GM12878 (cell line): ENCODE results near the gene KCNMB2. TPM values are rescaled to one million over a fixed set of nuclear protein-coding genes. Genes with fewer than 3 reads are reported as not detected.

Experiments used
- ATAC-seq: fragments of 200-7000 bp; cut with Tn5 transposase; 3 replicates; pipeline ENCODE4 v1.9.1; 2020; ENCODE audit warnings: mild to moderate bottlenecking, moderate library complexity
- BruUV-seq: library from RNA; stranded (reverse); fragments of 400-500 nt; replicated peaks from 2 replicates; lab custom pipeline; 2021; lab: Mats Ljungman, UMichigan
- CTCF ChIA-PET: fragments of 300-600 bp; sonication (Branson Sonifier 250); formaldehyde crosslinking; extraction: SDS; loops from one replicate; lab custom pipeline; 2021; ENCODE audit warnings: inconsistent platforms; lab: Yijun Ruan, JAX
- POLR2A ChIA-PET: fragments of 350-600 bp; formaldehyde crosslinking; extraction: SDS; loops from one replicate; lab custom pipeline; 2021; ENCODE audit warnings: inconsistent platforms; lab: Charles Lee
- RAD21 ChIA-PET: fragments of 300-600 bp; sonication (Branson Sonifier 250); formaldehyde crosslinking; loops from one replicate; lab custom pipeline; 2023; ENCODE audit warnings: antibody characterized with exemption; ENCODE audit not compliant: unreplicated experiment; lab: Charles Lee
- SMC1A ChIA-PET: fragments of 300-600 bp; sonication (Branson Sonifier 250); formaldehyde crosslinking; loops from one replicate; lab custom pipeline; 2023; ENCODE audit not compliant: unreplicated experiment, uncharacterized antibody; lab: Charles Lee
- DNase-seq: peaks from one replicate; pipeline ENCODE4 v3.0.0-alpha.2; 2011; ENCODE audit warnings: low read depth, low spot score
- FAIRE-seq: peaks from 3 replicates; lab custom pipeline; 2011; peaks lifted over from hg19 to GRCh38; lab: Jason Lieb, UNC
- H2AFZ ChIP-seq: 2 replicates; pipeline ENCODE4 v1.6.0; 2011; ENCODE audit warnings: low read depth, low read length, control low read depth; ENCODE audit not compliant: control insufficient read depth
- H3K27ac ChIP-seq: 2 replicates; pipeline ENCODE4 v1.5.1; 2011; ENCODE audit warnings: control low read depth; ENCODE audit not compliant: control insufficient read depth, insufficient read depth
- H3K27me3 ChIP-seq, 2 experiments: replicated peaks in 1 of 2; 2 replicates each; pipeline versions ENCODE4 v1.6.0 to v1.6.1; 2011; ENCODE audit warnings: low read length in 1 of 2; ENCODE audit not compliant: control insufficient read depth in 2 of 2, insufficient read depth in 2 of 2
- H3K36me3 ChIP-seq, 2 experiments: 2 replicates each; pipeline ENCODE4 v1.5.1; 2011; ENCODE audit warnings: low read length in 1 of 2; ENCODE audit not compliant: control insufficient read depth in 2 of 2, insufficient read depth in 2 of 2
- H3K4me1 ChIP-seq: 2 replicates; pipeline ENCODE4 v1.6.1; 2011; ENCODE audit warnings: mild to moderate bottlenecking, low read length, moderate library complexity, mixed read lengths; ENCODE audit not compliant: control insufficient read depth, insufficient read depth
- H3K4me2 ChIP-seq: 2 replicates; pipeline ENCODE4 v1.6.0; 2011; ENCODE audit warnings: control low read depth; ENCODE audit not compliant: control insufficient read depth, insufficient read depth
- H3K4me3 ChIP-seq: fragments of 200-600 bp; sonication (generic); 2 replicates; pipeline ENCODE4 v1.5.1; 2016
- H3K79me2 ChIP-seq: 2 replicates; pipeline ENCODE4 v1.6.0; 2011; ENCODE audit warnings: low read length; ENCODE audit not compliant: control insufficient read depth, insufficient read depth
- H3K9ac ChIP-seq: 2 replicates; pipeline ENCODE4 v1.8.0; 2011; ENCODE audit warnings: low read length, control low read depth, mixed read lengths; ENCODE audit not compliant: control insufficient read depth, insufficient read depth
- H3K9me3 ChIP-seq: replicated peaks from 3 replicates; pipeline ENCODE4 v1.5.1; 2011; ENCODE audit warnings: mild to moderate bottlenecking, low read length; ENCODE audit not compliant: control insufficient read depth, insufficient read depth
- H4K20me1 ChIP-seq: 2 replicates; pipeline ENCODE4 v1.6.0; 2011; ENCODE audit not compliant: control insufficient read depth, insufficient read depth
- EED ChIP-seq: sonication (generic); IDR thresholded peaks from 2 replicates; pipeline ENCODE4 v1.6.1; 2016; ENCODE audit warnings: antibody characterized with exemption, low read depth
- HDAC6 ChIP-seq: fragments of 200-600 bp; sonication (generic); IDR thresholded peaks from one replicate; pipeline ENCODE4 v1.8.0; 2017; ENCODE audit warnings: antibody characterized with exemption; ENCODE audit not compliant: unreplicated experiment
- MXI1 ChIP-seq: fragments of 150-350 bp; IDR thresholded peaks from 2 replicates; pipeline ENCODE4 v1.6.1; 2011; ENCODE audit warnings: low read depth, mild to moderate bottlenecking, inconsistent platforms, low read length, improper control_type of control experiment
- PAX8 ChIP-seq: fragments of 450-650 bp; IDR thresholded peaks from 2 replicates; pipeline ENCODE4 v1.6.1; 2017; ENCODE audit warnings: mild to moderate bottlenecking, moderate library complexity
- POLR2AphosphoS5 ChIP-seq: IDR thresholded peaks from 2 replicates; pipeline ENCODE4 v1.6.1; 2011; ENCODE audit warnings: mild to moderate bottlenecking, low read length, inconsistent platforms
- WGBS: methylation state at CpG from one replicate; pipeline ENCODE4 v1.1.6; 2016; ENCODE audit warnings: low lambda C conversion rate; ENCODE audit not compliant: insufficient replicate concordance, insufficient coverage; ENCODE audit errors: missing lambda C conversion rate; 5-methylcytosine and 5-hydroxymethylcytosine counted together
- in situ Hi-C: fragments of 300-500 bp; cut with MboI; formaldehyde crosslinking; loops from 9 replicates; pipeline ENCODE4 v1.14.3; 2018; ENCODE audit warnings: mixed read lengths
- intact Hi-C: fragments of 100-400 bp; cut with micrococcal nuclease; formaldehyde crosslinking; loops from one replicate; pipeline ENCODE4 v1.14.2; 2022; ENCODE audit not compliant: unreplicated experiment
- polyA plus RNA-seq, 11 experiments: library from polyadenylated mRNA; depleted of rRNA in 4 of 11; unstranded in 6 of 11; stranded (reverse) in 5 of 11; fragments of >200 nt; fragmentation: Nextera tagmentation in 4 of 11; fragmentation: Illumina TruSeq in 1 of 11; extraction: Ambion mirVana in 4 of 11; extraction: Trizol in 1 of 11; gene quantifications; 1 replicate in 1 of 11; 2 replicates in 10 of 11; pipeline versions ENCODE4 v1.2.1 to v1.2.3, GENCODE V29; 2011 to 2016; ENCODE audit warnings: inconsistent platforms in 2 of 11, missing spikeins in 2 of 11, low read depth in 1 of 11
- total RNA-seq, 4 experiments: library from RNA; depleted of rRNA in 3 of 4; stranded (reverse); fragments of >200 nt in 3 of 4; fragmentation: Illumina TruSeq in 1 of 4; extraction: Trizol in 1 of 4; gene quantifications; 2 replicates each; pipeline versions ENCODE4 v1.2.1 to v1.2.3, GENCODE V29; 2013 to 2021
- TF ChIP-seq, protein P1 (sequence below): IDR thresholded peaks from 2 replicates; pipeline ENCODE4 v1.6.1; 2012; ENCODE audit warnings: mild to moderate bottlenecking, low read depth, low read length
- TF ChIP-seq, protein P2 (sequence below): fragments of 450-650 bp; formaldehyde crosslinking; IDR thresholded peaks from 2 replicates; pipeline ENCODE4 v1.4.0; 2020; ENCODE audit warnings: mild to moderate bottlenecking, moderate library complexity

Gene KCNMB2
- total and polyA plus RNA-seq, 10 of the 15 experiments (the other 5 are each of a cell fraction or from before 2014, with no cell fraction given), result 0.22 to 18.8 (median 11.0) TPM

DNA sequence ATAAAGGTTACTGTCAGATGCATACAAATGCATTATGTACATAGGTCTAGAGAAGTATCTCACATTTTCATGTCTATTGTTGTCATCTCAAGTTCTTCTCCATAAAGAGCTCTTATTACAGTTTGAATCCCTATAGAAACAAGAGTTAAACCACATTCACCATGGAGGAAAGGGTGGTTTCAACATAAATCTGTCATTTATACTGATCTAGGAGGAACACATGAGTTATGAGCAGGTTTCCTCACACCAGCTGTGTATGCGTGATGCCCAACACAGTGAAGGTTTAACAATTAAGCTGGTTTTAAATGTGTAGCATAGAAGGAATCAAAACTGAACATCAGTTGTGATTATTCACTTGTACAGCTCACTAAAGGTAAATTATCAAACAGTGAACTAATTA, 251.7 kb downstream of the KCNMB2 start:
- intact Hi-C loops, result no loop called here
- H3K4me2 ChIP-seq, result no peak overlapping the region
- no peak overlapping the region for H3K4me3 ChIP-seq
- ChIA-PET POLR2A (no interaction called here), RAD21 (no interaction called here), SMC1A (interaction anchor here (1.0 to 1.2 kb wide), 3 partner anchors 10 to 105 kb away, joined by 3 read pairs; no protein-coding TSS in a partner anchor)
- H4K20me1 ChIP-seq, result no peaks in the 10 kb centered on the region
- no peaks in the 10 kb centered on the region for H3K4me1 ChIP-seq
- no peak overlapping the region for H3K27ac ChIP-seq
- peaks cover 6% of the 10 kb centered on the region for H3K9me3 ChIP-seq
- TF ChIP-seq MXI1, result no peak
- no peak for TF ChIP-seq HDAC6
- TF ChIP-seq PAX8, result no peak
- no peak for TF ChIP-seq EED
- TF ChIP-seq, protein P1, sequence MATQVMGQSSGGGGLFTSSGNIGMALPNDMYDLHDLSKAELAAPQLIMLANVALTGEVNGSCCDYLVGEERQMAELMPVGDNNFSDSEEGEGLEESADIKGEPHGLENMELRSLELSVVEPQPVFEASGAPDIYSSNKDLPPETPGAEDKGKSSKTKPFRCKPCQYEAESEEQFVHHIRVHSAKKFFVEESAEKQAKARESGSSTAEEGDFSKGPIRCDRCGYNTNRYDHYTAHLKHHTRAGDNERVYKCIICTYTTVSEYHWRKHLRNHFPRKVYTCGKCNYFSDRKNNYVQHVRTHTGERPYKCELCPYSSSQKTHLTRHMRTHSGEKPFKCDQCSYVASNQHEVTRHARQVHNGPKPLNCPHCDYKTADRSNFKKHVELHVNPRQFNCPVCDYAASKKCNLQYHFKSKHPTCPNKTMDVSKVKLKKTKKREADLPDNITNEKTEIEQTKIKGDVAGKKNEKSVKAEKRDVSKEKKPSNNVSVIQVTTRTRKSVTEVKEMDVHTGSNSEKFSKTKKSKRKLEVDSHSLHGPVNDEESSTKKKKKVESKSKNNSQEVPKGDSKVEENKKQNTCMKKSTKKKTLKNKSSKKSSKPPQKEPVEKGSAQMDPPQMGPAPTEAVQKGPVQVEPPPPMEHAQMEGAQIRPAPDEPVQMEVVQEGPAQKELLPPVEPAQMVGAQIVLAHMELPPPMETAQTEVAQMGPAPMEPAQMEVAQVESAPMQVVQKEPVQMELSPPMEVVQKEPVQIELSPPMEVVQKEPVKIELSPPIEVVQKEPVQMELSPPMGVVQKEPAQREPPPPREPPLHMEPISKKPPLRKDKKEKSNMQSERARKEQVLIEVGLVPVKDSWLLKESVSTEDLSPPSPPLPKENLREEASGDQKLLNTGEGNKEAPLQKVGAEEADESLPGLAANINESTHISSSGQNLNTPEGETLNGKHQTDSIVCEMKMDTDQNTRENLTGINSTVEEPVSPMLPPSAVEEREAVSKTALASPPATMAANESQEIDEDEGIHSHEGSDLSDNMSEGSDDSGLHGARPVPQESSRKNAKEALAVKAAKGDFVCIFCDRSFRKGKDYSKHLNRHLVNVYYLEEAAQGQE, result no peak
- no peak for TF ChIP-seq POLR2AphosphoS5
- TF ChIP-seq, protein P2, sequence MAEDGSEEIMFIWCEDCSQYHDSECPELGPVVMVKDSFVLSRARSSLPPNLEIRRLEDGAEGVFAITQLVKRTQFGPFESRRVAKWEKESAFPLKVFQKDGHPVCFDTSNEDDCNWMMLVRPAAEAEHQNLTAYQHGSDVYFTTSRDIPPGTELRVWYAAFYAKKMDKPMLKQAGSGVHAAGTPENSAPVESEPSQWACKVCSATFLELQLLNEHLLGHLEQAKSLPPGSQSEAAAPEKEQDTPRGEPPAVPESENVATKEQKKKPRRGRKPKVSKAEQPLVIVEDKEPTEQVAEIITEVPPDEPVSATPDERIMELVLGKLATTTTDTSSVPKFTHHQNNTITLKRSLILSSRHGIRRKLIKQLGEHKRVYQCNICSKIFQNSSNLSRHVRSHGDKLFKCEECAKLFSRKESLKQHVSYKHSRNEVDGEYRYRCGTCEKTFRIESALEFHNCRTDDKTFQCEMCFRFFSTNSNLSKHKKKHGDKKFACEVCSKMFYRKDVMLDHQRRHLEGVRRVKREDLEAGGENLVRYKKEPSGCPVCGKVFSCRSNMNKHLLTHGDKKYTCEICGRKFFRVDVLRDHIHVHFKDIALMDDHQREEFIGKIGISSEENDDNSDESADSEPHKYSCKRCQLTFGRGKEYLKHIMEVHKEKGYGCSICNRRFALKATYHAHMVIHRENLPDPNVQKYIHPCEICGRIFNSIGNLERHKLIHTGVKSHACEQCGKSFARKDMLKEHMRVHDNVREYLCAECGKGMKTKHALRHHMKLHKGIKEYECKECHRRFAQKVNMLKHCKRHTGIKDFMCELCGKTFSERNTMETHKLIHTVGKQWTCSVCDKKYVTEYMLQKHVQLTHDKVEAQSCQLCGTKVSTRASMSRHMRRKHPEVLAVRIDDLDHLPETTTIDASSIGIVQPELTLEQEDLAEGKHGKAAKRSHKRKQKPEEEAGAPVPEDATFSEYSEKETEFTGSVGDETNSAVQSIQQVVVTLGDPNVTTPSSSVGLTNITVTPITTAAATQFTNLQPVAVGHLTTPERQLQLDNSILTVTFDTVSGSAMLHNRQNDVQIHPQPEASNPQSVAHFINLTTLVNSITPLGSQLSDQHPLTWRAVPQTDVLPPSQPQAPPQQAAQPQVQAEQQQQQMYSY (CRISPR knock-in tag), result no peak
- TF ChIP-seq, all 136 proteins: peak for 0
- in situ Hi-C loops, result no loop called here
- H3K36me3 ChIP-seq, result no peaks in the 10 kb centered on the region
- no peaks in the 10 kb centered on the region for H3K27me3 ChIP-seq
- no peak overlapping the region for H3K9ac ChIP-seq
- no peak overlapping the region for H2AFZ ChIP-seq
- CTCF ChIA-PET, result no interaction called here
- ATAC-seq (no peak), FAIRE-seq (no peak), DNase-seq (no peak)
- BruUV-seq, result no TSS peak
- 4% methylated on average over 1 of the region's 1 CpG for WGBS
- H3K79me2 ChIP-seq, result no peaks in the 10 kb centered on the region
